GM19397 (cell line): ENCODE measurements around the gene TMPRSS9.

Experiments
- ATAC-seq: cut with Tn5 transposase; IDR thresholded peaks from one replicate; pipeline ENCODE4 v1.9.1; 2021; ENCODE audit warnings: mild to moderate bottlenecking, moderate library complexity; ENCODE audit not compliant: unreplicated experiment

TMPRSS9 gene

GRCh38 chr19:2359992-2360685 is at the start of gene TMPRSS9:
TSS of gene TMPRSS9 (plus strand) at chr19:2360265. CDS start at chr19:2389786, 29,521 bp downstream.
- ATAC-seq, result no peak

DNA sequence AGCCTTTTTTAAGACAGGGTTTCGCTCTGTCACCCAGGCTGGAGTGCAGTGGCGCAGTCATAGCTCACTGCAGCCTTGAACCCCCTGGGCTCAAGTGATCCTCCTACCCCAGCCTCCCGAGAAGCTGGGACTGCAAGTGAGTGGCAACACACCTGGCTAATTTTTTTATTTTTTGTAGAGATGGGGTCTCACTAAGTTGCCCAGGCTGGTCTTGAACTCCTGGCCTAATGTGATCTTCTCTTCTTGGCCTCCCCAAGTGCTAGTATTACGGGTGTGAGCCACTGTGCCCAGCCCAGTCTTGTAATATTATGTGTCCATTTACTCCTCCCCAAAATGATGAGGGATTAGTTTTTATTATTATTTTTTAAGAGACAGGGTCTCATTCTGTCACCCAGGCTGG is 49.0 kb upstream of the TMPRSS9 start:
- ATAC-seq, result no peak

DNA sequence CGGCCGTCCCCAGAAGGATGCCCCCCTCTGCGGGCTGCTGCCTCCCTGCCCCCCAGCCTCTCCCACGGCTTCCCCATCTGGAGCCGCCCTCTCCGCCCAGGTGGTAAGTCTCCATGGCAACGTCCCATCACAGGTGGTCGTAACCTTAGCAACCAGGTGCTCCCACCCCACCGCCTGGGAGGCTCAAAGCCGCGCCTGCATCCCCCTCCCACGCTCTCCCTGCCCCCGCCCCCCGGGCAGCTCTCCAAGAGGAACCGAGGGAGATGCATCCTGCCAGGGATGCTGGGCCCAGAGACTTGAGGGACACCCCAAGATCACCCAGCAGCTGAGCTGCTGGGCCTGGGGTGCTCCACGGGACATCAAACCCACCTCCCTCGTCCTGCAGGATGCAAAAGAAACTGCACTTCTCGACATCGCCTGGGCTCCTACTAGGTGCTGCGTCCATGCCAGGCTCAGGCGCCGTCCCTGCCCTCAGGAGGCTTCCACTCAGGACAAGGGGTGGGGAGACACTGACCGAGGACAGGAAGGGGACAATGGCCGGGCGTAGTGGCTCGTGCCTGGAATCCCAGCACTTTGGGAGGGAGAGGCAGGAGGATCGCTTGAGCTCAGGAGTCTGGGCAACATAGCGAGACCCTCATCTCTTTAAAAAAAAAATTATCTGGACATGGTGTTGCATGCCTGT is 47.1 kb upstream of the TMPRSS9 start:
- no peak for ATAC-seq

- ATAC-seq, result no peak
These were observed 44.8 kb upstream of the TMPRSS9 start for GRCh38 chr19:2315121-2315817.

DNA sequence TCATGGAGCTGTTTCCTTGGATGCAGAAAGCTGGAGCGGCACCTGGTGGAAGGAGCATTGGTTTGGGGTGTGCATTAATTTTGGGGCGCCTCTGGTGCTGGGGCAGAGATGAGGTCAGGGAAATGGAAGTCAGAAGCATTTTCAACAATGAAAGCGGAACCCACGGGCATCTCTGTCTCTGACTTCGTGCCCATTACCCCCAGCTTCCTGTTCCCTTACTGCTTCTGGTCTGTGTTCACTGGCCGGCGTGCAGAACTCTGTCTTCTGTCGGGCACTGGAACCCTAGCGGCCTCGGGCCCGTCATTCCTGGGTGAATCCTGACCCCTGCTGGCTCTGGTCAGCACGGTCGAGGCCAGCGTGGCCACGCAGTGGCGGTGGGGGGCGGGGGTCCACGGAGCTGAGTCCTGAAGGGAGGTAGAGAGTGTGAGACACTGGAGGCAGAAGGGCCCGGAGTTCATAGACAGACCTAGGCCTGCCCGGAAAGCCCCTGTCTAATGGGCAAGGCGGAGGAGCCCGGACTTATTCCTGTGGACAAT is 44.2 kb upstream of the TMPRSS9 start:
- no peak for ATAC-seq

DNA sequence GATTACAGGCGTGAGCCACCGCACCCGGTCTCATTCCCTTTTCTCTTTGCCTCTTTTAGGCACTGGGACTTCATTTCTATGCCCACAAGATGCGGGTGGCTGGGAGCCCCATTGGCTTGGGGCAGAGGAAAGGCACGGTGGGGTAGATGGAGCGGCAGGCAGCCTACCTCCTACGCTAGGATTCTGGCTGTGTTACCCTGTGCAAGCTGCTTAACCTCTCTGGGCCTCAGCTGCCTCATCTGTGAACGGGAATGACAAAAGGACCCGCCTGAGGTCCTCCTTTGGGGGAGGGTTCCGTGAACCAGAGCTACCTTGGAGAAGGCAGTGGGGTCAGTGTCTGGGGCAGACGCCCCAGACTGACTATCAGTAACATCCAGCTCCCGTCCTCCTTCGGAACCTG is 42.8 kb upstream of the TMPRSS9 start:
- ATAC-seq, result no peak

DNA sequence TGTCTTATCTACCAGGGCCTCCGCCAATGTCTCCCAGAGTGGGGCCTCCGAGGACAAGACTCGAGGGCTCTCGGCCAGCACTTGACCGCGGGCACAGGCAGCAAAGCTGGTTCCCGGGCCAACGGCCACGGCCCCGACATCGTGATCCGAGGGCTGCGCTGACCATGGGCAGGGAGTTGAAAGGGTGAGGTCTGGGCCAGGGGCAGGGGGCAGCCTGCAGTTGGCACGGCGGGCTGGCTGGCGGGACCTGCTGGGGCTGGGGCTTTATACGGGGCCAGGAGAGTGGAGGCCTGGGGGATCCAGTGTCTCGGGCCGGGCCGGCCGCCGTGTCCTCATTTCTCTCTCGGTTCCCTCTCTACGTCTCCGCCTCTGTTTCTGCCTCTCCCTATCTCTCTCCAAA is 42.3 kb upstream of the TMPRSS9 start:
- ATAC-seq, result no peak

DNA sequence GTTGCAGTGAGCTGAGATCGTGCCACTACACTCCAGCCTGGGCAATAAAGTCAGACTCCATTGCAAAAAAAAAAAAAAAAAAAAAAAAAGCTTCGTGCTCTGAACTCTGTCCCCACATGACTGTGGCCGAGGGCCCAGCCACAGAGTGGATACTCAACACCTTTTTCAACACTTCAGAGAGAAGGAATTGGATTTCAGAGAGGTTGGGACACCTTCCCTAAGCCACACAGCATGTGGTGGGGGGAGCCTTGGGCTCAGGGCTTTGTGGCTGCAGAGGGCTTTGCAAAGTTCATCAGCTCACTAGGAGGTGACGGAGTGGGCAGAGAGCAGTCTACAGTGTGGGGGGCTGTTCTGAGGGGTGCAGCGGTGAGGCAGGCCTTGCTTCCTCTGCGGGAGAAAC is 41.1 kb upstream of the TMPRSS9 start:
- ATAC-seq, result no peak

DNA sequence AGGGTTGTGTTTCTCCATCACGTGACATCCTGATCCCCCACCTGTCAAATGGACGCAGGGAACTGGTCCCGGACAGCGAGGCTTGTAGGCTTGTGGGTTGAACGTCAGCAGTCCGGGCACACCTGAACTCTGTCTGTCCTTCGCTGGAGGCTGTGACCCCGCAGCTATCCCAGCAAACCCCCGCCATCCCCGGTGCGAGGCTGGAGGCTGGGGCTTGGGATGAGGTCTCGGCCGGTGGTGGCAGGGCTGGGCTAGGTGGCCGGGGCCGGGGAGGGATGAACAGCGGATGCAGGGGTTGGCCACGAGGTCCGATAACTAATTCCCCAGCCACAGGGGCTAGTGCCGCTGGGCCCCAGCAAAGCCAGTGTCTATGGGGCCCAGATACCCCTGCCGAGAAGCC is 40.5 kb upstream of the TMPRSS9 start:
- no peak for ATAC-seq

DNA sequence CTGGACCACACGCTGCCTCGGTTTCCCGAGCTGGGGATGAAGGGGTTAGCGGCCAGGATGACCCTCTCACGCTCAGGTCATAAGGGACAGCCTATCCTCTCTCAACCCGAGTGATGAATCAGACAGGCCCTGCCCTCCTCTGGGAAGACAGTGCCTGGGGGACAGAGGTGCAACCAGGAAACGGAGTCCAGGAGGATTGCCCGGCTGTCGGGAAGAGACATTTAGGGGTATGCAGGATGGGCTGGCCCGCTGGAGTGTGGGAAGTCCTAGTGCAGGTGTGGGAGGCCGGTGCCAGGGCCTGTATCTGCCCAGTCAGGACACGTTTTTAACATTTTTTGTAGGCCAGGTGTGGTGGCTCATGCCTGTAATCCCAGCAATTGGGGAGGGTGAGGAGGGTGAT is 40.0 kb upstream of the TMPRSS9 start:
- ATAC-seq, result no peak

DNA sequence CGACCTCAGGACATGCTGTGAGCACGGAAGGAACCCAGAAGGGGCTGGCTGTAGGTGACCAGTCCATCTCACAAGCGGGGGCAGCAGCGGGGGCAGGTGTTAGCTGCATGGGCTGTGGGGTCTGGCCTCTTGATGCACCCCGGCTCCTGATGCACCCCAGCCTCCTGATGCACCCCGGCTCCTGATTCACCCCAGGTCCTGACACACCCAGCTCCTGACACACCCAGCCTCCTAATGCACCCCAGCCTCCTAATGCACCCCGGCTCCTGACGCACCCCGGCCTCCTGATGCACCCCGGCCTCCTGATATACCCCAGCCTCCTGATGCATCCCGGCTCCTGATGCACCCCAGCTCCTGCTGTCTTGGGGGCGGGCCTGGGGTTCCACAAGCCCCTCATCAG is 39.1 kb upstream of the TMPRSS9 start:
- no peak for ATAC-seq

DNA sequence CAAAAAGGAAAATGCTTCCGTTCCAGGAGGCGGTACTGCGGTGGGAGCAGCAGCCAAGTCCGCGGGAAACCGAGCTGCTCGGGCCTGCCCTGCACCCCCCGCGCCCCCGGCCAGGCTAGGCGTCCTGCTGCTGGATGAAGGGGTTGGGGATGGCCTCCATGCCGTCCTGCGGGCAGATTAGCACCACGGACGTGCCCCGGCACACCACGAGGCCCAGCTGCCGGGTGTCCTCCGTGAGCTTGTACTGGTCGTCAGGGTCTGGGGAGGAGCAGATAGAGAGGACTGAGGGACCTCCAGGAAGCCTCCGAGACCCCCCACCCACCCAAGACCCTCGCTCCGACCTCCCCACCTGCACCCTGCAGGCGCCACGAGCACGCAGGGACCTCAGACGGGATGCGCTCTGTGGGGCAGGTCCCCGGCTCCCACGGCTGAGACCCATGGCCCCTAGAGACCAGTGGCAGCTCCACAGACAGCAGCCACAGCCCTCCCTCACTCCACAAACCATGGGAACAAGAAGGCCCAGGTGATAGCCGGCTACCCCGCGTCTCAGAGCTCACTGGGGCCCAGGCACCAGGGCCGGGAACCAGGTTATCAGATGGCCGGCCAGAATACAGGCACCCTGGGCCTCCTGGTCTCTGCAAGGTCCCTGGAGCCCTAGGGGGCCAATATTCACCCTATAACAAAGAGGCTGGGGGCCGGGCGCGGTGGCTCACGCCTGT is 38.3 kb upstream of the TMPRSS9 start:
- no peak for ATAC-seq

DNA sequence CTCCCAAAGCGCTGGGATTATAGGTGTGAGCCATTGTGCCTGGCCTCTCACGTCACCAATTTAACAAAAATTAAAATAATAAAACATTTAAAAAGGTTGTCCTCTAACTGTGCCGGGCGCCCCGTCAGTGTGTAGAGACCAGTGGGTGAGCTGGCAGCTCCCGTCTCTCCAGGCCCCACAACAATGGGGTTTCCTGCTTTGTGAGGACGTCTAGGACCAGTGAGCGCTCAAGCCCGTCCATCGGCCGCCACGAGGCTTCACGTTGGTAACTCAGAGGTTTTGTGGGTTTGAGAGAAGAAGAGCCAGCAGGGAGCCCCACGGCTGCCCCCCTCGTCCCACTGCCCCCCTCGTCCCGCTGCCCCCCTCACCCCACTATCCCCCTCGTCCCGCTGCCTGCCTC is 36.4 kb upstream of the TMPRSS9 start:
- no peak for ATAC-seq

DNA sequence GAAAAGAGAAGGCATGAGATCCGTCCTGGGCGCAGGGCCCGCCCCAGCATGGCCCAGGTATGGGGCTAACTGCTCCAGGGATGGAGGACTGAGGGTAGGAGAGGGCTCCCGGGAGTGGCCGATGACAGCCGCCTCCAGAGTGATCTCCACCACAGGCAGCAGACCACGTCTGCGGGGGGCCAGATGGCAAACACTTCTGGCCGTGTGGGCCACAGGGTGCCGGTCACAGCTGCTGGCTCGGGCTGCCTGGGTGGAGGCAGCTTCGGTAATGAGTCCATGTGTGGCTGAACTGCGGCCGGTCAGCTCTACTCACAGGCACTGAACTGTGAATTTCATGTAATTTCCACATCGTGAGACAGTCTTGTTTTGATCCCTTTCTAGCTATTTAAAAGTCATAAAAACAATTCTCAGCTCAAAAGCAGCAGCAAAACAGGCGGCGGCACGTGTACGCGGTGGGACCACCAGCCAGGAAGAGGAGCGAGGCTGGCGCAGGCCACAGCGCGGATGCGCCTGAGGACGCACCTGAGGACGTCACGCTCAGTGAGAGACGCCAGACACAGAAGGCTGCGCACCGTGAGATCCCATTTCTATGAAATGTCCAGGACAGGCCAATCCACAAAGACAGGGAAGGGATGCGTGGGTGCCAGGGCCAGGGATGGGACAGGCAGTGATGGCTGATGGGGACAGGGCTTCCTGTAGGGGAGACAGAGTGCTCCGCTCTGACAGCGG is 35.7 kb upstream of the TMPRSS9 start:
- no peak for ATAC-seq

- no peak for ATAC-seq
These were observed 34.6 kb upstream of the TMPRSS9 start for GRCh38 chr19:2325281-2326046.

DNA sequence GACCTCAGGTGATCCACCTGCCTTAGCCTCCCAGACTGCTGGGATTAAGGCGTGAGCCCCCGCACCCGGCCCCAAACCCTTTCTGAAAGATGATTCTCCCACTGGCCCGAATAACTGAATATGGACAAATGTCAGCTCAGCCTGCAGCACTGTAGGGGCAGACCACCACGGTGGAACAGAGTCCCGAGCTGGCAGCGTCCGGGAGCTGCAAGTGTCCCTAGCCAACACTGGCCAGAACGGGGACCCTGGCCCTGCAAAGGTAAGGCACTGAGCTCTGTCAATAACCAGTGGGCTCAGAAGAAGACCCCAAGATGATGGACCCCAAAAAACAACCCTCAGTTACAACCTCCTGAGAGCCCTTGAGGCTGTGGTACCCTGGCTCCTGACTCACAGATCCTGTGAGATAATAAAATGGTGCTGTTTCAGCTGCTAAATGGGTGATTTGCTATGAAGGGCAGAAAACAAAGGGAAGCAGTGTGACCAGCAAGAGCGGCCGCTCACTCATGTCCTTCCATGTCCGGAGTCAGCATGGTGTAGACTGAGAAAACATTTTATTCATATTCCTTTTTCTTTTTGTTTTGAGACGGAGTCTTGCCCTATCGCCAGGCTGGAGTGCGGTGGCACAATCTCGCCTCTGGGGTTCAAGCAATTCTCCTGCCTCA is 33.2 kb upstream of the TMPRSS9 start:
- ATAC-seq, result no peak

DNA sequence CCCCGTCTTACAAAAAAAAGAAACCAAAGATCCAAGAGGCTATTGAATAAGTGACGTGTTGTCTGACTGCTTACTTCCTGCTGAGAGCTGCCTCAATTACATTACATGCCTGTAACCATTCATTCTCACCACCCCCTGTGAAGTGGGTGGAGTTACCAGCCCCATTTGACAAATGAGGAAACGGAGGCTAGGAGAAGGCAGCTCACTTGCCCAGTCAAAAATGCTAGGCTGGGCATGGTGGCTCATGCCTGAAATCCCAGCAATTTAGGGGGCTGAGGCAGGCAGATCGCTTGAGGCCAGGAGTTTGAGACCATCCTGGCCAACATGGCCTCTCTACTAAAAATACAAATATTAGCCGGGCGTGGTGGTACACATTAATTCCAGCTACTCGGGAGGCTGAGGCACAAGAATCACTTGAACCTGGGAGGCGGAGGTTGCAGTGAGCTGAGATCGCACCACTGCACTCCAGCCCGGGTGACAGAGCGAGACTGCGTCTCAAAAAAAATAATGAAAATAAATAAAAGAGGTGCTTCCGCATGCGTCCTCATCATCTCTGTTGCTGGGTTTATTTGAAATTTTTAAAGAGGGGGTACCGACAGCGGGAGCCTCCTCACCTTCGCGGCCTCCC is 32.2 kb upstream of the TMPRSS9 start:
- ATAC-seq, result no peak

GRCh38 chr19:2328401-2329148 is 31.5 kb upstream of the TMPRSS9 start, which contains the start of the genes LSM7 and SPPL2B:
TSS of gene LSM7 (minus strand) at chr19:2328586. CDS start at chr19:2328566, 20 bp downstream.
TSS of gene SPPL2B (plus strand) at chr19:2328684. CDS start at chr19:2328710, 26 bp downstream.
- peak; percentile 68 for ATAC-seq
